C4-2B (cell line): ENCODE measurements around the gene SHB.
"Not testable (repeated sequence)": the region's sequence is repeated elsewhere in the genome, so short reads cannot be mapped to it uniquely, and the experiment has no call there.

Experiments
- H3K27ac ChIP-seq: fragments of 450-650 bp; 2 replicates; pipeline ENCODE4 v1.5.1; 2017
- CTCF ChIP-seq: fragments of 450-650 bp; conservative IDR thresholded peaks from 2 replicates; pipeline ENCODE4 v1.5.1; 2017; ENCODE audit warnings: mild to moderate bottlenecking
- ZFX ChIP-seq: fragments of 450-650 bp; IDR thresholded peaks from 2 replicates; pipeline ENCODE4 v1.6.1; 2017

SHB gene

GRCh38 chr9:37902131-37902530 is 166.9 kb downstream of the SHB start:
- TF ChIP-seq CTCF (no peak), ZFX (no peak)
- H3K27ac ChIP-seq = no peak overlapping the region

GRCh38 chr9:37899041-37899440 is 170.0 kb downstream of the SHB start:
- H3K27ac ChIP-seq = no peak overlapping the region
- TF ChIP-seq ZFX (no peak), CTCF (no peak)

GRCh38 chr9:37897665-37898064 is 171.4 kb downstream of the SHB start:
- H3K27ac ChIP-seq = no peak overlapping the region
- TF ChIP-seq ZFX = no peak
- no peak for TF ChIP-seq CTCF

- TF ChIP-seq CTCF (no peak), ZFX (no peak)
- H3K27ac ChIP-seq = no peak overlapping the region
Observed at GRCh38 chr9:37892063-37892462, 177.0 kb downstream of the SHB start.

- H3K27ac ChIP-seq = not testable (repeated sequence)
Observed at GRCh38 chr9:37891042-37891441, 178.0 kb downstream of the SHB start.

- H3K27ac ChIP-seq = no peak overlapping the region
Observed at GRCh38 chr9:37889536-37889935, 179.5 kb downstream of the SHB start.

GRCh38 chr9:37887977-37888583 is 180.9 kb downstream of the SHB start:
- not testable (repeated sequence) for H3K27ac ChIP-seq

More at GRCh38 chr9:37889536-37889935, 179.5 kb downstream of the SHB start:
- TF ChIP-seq CTCF = no peak
- no peak for TF ChIP-seq ZFX

DNA sequence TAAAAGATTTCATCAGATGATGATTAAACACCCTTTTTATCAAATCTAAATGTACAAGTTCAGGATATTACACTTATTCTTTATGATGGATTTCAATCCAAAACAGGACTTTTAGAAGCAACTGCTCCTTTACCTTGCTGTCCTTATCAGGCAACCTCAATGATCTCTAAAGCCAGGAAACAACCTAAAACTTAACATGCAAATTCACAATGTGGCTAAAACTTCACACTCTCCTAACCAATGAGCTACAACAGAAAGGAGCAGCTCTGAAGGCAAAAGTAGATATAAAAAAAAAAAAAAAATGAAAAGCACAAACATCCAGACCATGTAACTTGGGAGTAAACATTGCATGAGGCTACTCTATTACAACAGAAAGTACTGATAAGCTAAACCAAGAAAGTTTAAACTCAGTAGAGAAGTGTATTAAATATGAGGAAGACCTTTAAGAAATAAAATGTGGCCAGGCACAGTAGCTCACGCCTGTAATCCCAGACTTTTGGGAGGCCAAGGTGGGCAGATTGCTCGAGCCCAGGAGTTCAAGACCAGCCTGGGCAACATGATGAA is 188.0 kb downstream of the SHB start:
- TF ChIP-seq CTCF (no peak), ZFX (no peak)
- no peak overlapping the region for H3K27ac ChIP-seq
